ENCODE data around the gene GANAB. TPM values are rescaled to one million over a fixed set of nuclear protein-coding genes. Genes with fewer than 3 reads are reported as not detected.
"Not testable (repeated sequence)": the region's sequence is repeated elsewhere in the genome, so short reads cannot be mapped to it uniquely, and the experiment has no call there.

The GANAB gene
- total and polyA plus RNA-seq, 8 donors = 88.1 to 210 (median 141) TPM

GRCh38 chr11:62652161-62653006 lies 6.0 kb upstream of the GANAB start:
- DNase-seq (no peak), ATAC-seq (no peak), FAIRE-seq (no peak)
- no peak for TF ChIP-seq CTCF (IDR thresholded peaks at IDR 0.05)
- Histone ChIP-seq H3K9me3 (no peaks in the 10 kb centered on the region), H3K27ac (peak overlapping the region; percentile 62 to 89 (median 87)), H3K27me3 (no peaks in the 10 kb centered on the region), H3K36me3 (peaks cover 0 to 14% (median 3%) of the 10 kb centered on the region in 3 donors), H3K4me3 (peak overlapping the region; percentile 76 to 92 (median 83)), H3K4me1 (peaks cover 0 to 9% (median 8%) of the 10 kb centered on the region in 3 donors)
- intact Hi-C loops (cut with DNase I) = no loop called here
- WGBS, 2 donors = 29 to 35% methylated on average over 16 of the region's 16 CpGs

- H3K4me3 ChIP-seq; H3K9me3 ChIP-seq; H3K27ac ChIP-seq; H3K27me3 ChIP-seq; FAIRE-seq; intact Hi-C loops (cut with DNase I); DNase-seq; ATAC-seq: not testable (repeated sequence)
- H3K36me3 ChIP-seq = peaks cover 0 to 14% (median 3%) of the 10 kb centered on the region in 3 donors
- H3K4me1 ChIP-seq = peaks cover 0 to 15% (median 14%) of the 10 kb centered on the region in 3 donors
- WGBS, 2 donors = 92 to 97% methylated on average over 12 of the region's 12 CpGs
Observed at GRCh38 chr11:62650283-62650682, 3.9 kb upstream of the GANAB start.

GRCh38 chr11:62649486-62649885 lies 3.1 kb upstream of the GANAB start:
- FAIRE-seq (no peak), ATAC-seq (no peak), DNase-seq (no peak)
- TF ChIP-seq CTCF (IDR thresholded peaks at IDR 0.05) = no peak
- intact Hi-C loops (cut with DNase I) = no loop called here
- Histone ChIP-seq H3K36me3 (peaks cover 0 to 14% (median 3%) of the 10 kb centered on the region in 3 donors), H3K27me3 (no peaks in the 10 kb centered on the region), H3K4me1 (peaks cover 6 to 21% (median 16%) of the 10 kb centered on the region in 3 donors), H3K4me3 (no peak overlapping the region), H3K9me3 (no peaks in the 10 kb centered on the region), H3K27ac (no peak overlapping the region)
- WGBS, 2 donors = 89 to 90% methylated on average over 11 of the region's 11 CpGs

GRCh38 chr11:62648967-62649364 lies 2.6 kb upstream of the GANAB start:
- Histone ChIP-seq H3K4me1 (peaks cover 6 to 21% (median 16%) of the 10 kb centered on the region in 3 donors), H3K27ac (no peak overlapping the region), H3K4me3 (no peak overlapping the region), H3K36me3 (peaks cover 0 to 14% (median 3%) of the 10 kb centered on the region in 3 donors), H3K27me3 (no peaks in the 10 kb centered on the region), H3K9me3 (no peaks in the 10 kb centered on the region)
- WGBS, 2 donors = 86 to 90% methylated on average over 11 of the region's 11 CpGs
- FAIRE-seq (no peak), DNase-seq (peak in 2 of 6 donors; percentile 24 to 43), ATAC-seq (no peak)
- TF ChIP-seq CTCF (IDR thresholded peaks at IDR 0.05) = no peak
- intact Hi-C loops (cut with DNase I) = no loop called here

GRCh38 chr11:62648185-62648966 lies 2.0 kb upstream of the GANAB start:
- peak in 1 of 6 donors; percentile 42 for DNase-seq
- intact Hi-C loops (cut with DNase I) = no loop called here
- H3K4me1 ChIP-seq = peaks cover 6 to 21% (median 16%) of the 10 kb centered on the region in 3 donors
- no peak for ATAC-seq
- no peak overlapping the region for H3K4me3 ChIP-seq
- H3K27me3 ChIP-seq = no peaks in the 10 kb centered on the region
- no peak for FAIRE-seq
- no peak overlapping the region for H3K27ac ChIP-seq
- H3K9me3 ChIP-seq = no peaks in the 10 kb centered on the region
- no peak for TF ChIP-seq CTCF (IDR thresholded peaks at IDR 0.05)
- WGBS, 2 donors = 89 to 94% methylated on average over 24 of the region's 24 CpGs
- peaks cover 0 to 14% (median 3%) of the 10 kb centered on the region in 3 donors for H3K36me3 ChIP-seq

Measured in pancreas (tissue), 10 donors.